Measurements from ENCODE around the gene PCGF1. TPM values are rescaled to one million over a fixed set of nuclear protein-coding genes. Genes with fewer than 3 reads are reported as not detected.
A peak's percentile ranks its signal among the peaks of the same experiment; 100 is the strongest.

PCGF1 gene
- total and polyA plus RNA-seq, 2 of the 13 experiments (the other 11 are each of a cell fraction or from before 2014, with no cell fraction given), result 20.4 to 22.6 TPM

- TF ChIP-seq ZNF430 (CRISPR knock-in tag; IDR thresholded peaks at IDR 0.05) (no peak), GTF3A (CRISPR knock-in tag; conservative IDR thresholded peaks at IDR 0.05) (no peak), IRF9 (CRISPR knock-in tag; IDR thresholded peaks at IDR 0.05; ENCODE audit: borderline replicate concordance) (peak; percentile 59; the same call in 1 of the 2 replicates), SP1 (IDR thresholded peaks at IDR 0.05) (no peak), SP1 (CRISPR knock-in tag; IDR thresholded peaks at IDR 0.05) (peak; percentile 10; the same call in 1 of the 2 replicates), PTBP1 (IDR thresholded peaks at IDR 0.05; ENCODE audit: low read depth, low read length, poor library complexity, severe bottlenecking) (peak; percentile 77), ZBTB3 (CRISPR knock-in tag; IDR thresholded peaks at IDR 0.05; ENCODE audit: borderline replicate concordance, low read depth) (no peak), ZNF101 (CRISPR knock-in tag; IDR thresholded peaks at IDR 0.05; ENCODE audit: borderline replicate concordance, low read depth) (no peak), ZNF143 (CRISPR knock-in tag; IDR thresholded peaks at IDR 0.05) (no peak), ZKSCAN8 (CRISPR knock-in tag; IDR thresholded peaks at IDR 0.05; ENCODE audit: borderline replicate concordance) (no peak), NRL (CRISPR knock-in tag; IDR thresholded peaks at IDR 0.05; ENCODE audit: borderline replicate concordance) (peak; percentile 52; the same call in 1 of the 2 replicates), ZSCAN9 (CRISPR knock-in tag; IDR thresholded peaks at IDR 0.05; ENCODE audit: borderline replicate concordance) (no peak), MEF2D (CRISPR knock-in tag; IDR thresholded peaks at IDR 0.05) (no peak), NFYB (CRISPR knock-in tag; IDR thresholded peaks at IDR 0.05) (no peak), CEBPB (IDR thresholded peaks at IDR 0.05; ENCODE audit: borderline replicate concordance, low read depth, low read length) (no peak), STAT6 (CRISPR knock-in tag; IDR thresholded peaks at IDR 0.05; ENCODE audit: borderline replicate concordance) (peak; percentile 49; the same call in 1 of the 2 replicates), ZNF567 (CRISPR knock-in tag; IDR thresholded peaks at IDR 0.05; ENCODE audit: borderline replicate concordance) (no peak)
- TF ChIP-seq, protein P1, sequence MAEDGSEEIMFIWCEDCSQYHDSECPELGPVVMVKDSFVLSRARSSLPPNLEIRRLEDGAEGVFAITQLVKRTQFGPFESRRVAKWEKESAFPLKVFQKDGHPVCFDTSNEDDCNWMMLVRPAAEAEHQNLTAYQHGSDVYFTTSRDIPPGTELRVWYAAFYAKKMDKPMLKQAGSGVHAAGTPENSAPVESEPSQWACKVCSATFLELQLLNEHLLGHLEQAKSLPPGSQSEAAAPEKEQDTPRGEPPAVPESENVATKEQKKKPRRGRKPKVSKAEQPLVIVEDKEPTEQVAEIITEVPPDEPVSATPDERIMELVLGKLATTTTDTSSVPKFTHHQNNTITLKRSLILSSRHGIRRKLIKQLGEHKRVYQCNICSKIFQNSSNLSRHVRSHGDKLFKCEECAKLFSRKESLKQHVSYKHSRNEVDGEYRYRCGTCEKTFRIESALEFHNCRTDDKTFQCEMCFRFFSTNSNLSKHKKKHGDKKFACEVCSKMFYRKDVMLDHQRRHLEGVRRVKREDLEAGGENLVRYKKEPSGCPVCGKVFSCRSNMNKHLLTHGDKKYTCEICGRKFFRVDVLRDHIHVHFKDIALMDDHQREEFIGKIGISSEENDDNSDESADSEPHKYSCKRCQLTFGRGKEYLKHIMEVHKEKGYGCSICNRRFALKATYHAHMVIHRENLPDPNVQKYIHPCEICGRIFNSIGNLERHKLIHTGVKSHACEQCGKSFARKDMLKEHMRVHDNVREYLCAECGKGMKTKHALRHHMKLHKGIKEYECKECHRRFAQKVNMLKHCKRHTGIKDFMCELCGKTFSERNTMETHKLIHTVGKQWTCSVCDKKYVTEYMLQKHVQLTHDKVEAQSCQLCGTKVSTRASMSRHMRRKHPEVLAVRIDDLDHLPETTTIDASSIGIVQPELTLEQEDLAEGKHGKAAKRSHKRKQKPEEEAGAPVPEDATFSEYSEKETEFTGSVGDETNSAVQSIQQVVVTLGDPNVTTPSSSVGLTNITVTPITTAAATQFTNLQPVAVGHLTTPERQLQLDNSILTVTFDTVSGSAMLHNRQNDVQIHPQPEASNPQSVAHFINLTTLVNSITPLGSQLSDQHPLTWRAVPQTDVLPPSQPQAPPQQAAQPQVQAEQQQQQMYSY (CRISPR knock-in tag; IDR thresholded peaks at IDR 0.05), result no peak
- TF ChIP-seq, protein P2, sequence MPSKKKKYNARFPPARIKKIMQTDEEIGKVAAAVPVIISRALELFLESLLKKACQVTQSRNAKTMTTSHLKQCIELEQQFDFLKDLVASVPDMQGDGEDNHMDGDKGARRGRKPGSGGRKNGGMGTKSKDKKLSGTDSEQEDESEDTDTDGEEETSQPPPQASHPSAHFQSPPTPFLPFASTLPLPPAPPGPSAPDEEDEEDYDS (CRISPR knock-in tag; IDR thresholded peaks at IDR 0.05), result no peak
- TF ChIP-seq, protein P3, sequence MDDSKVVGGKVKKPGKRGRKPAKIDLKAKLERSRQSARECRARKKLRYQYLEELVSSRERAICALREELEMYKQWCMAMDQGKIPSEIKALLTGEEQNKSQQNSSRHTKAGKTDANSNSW (CRISPR knock-in tag; IDR thresholded peaks at IDR 0.05; ENCODE audit: borderline replicate concordance), result no peak
Measured at GRCh38 chr2:74512744-74513604, 5.5 kb upstream of the PCGF1 start (continued).
